SK-N-SH (cell line): Measurements from ENCODE around the gene ARG2. TPM values are rescaled to one million over a fixed set of nuclear protein-coding genes. Genes with fewer than 3 reads are reported as not detected.

Experiments
- CTCF ChIA-PET: fragments of 300-600, 350-600 bp; formaldehyde crosslinking; extraction: SDS; loops from one replicate; lab custom pipeline; 2021; lab: Yijun Ruan, JAX
- POLR2A ChIA-PET: fragments of 350-600 bp; sonication (Branson Sonifier 250); formaldehyde crosslinking; extraction: SDS; loops from one replicate; lab custom pipeline; 2020; ENCODE audit warnings: antibody characterized with exemption, inconsistent platforms; lab: Yijun Ruan, JAX
- DNase-seq: peaks from one replicate; pipeline ENCODE4 v3.0.0; 2012
- H2AFZ ChIP-seq: fragments of 200-600 bp; sonication (generic); 2 replicates; pipeline ENCODE4 v1.8.1; 2016; ENCODE audit warnings: antibody characterized with exemption, mild to moderate bottlenecking, low read depth
- H3F3A ChIP-seq: fragments of 200-600 bp; sonication (generic); replicated peaks from 2 replicates; pipeline ENCODE3; 2016; ENCODE audit warnings: antibody characterized with exemption, mild to moderate bottlenecking; ENCODE audit not compliant: insufficient read depth
- H3K27ac ChIP-seq, 2 experiments: fragments of 200-500 bp in 1 of 2; fragments of 200-600 bp in 1 of 2; sonication (Bioruptor generic) in 1 of 2; sonication (generic), shearing (Covaris generic) in 1 of 2; 2 replicates each; pipeline versions ENCODE4 v1.5.1 to v1.6.1; 2014 to 2016; ENCODE audit warnings: low read depth in 2 of 2, inconsistent platforms in 1 of 2, low read length in 1 of 2, mild to moderate bottlenecking in 1 of 2, mixed read lengths in 1 of 2
- H3K27me3 ChIP-seq: fragments of 200-600 bp; sonication (generic), shearing (Covaris generic); 2 replicates; pipeline ENCODE4 v1.6.1; 2016; ENCODE audit warnings: mixed run types; ENCODE audit not compliant: insufficient read depth
- H3K36me3 ChIP-seq, 2 experiments: fragments of 200-500 bp in 1 of 2; fragments of 200-600 bp in 1 of 2; sonication (Bioruptor generic) in 1 of 2; sonication (generic) in 1 of 2; replicated peaks in 1 of 2; 2 replicates each; pipeline versions ENCODE3 to v1.5.1; 2014 to 2016; ENCODE audit warnings: low read length in 1 of 2, mild to moderate bottlenecking in 1 of 2; ENCODE audit not compliant: insufficient read depth in 2 of 2, control insufficient read depth in 1 of 2
- H3K4me1 ChIP-seq, 2 experiments: fragments of 200-500 bp in 1 of 2; fragments of 200-600 bp in 1 of 2; sonication (Bioruptor generic) in 1 of 2; sonication (generic), shearing (Covaris generic) in 1 of 2; 2 replicates each; pipeline versions ENCODE4 v1.5.1 to v1.6.1; 2014 to 2016; ENCODE audit warnings: low read depth in 1 of 2, low read length in 1 of 2, mixed run types in 1 of 2; ENCODE audit not compliant: insufficient read depth in 2 of 2, control insufficient read depth in 1 of 2
- H3K4me2 ChIP-seq: fragments of 200-600 bp; sonication (generic), shearing (Covaris generic); 2 replicates; pipeline ENCODE4 v1.6.1; 2017; ENCODE audit warnings: mixed run types
- H3K4me3 ChIP-seq, 2 experiments: fragments of 200-500 bp in 1 of 2; fragments of 200-600 bp in 1 of 2; sonication (Bioruptor generic) in 1 of 2; sonication (generic), shearing (Covaris generic) in 1 of 2; 2 replicates each; pipeline versions ENCODE4 v1.5.1 to v1.8.1; 2014 to 2016; ENCODE audit warnings: low read depth in 2 of 2, inconsistent platforms in 1 of 2, low read length in 1 of 2, mild to moderate bottlenecking in 1 of 2, mixed read lengths in 1 of 2, moderate library complexity in 1 of 2
- H3K79me2 ChIP-seq: fragments of 200-600 bp; sonication (generic); 2 replicates; pipeline ENCODE4 v1.8.1; 2017; ENCODE audit warnings: mild to moderate bottlenecking; ENCODE audit not compliant: insufficient read depth
- H3K9ac ChIP-seq: fragments of 200-600 bp; sonication (generic); 2 replicates; pipeline ENCODE4 v1.6.1; 2017; ENCODE audit warnings: mixed run types
- H3K9me2 ChIP-seq: fragments of 200-600 bp; sonication (generic); 2 replicates; pipeline ENCODE4 v1.6.1; 2017; ENCODE audit warnings: mixed run types
- H3K9me3 ChIP-seq: fragments of 200-600 bp; sonication (generic); 2 replicates; pipeline ENCODE4 v1.6.1; 2017; ENCODE audit warnings: mixed run types, mild to moderate bottlenecking, moderate library complexity
- H4K20me1 ChIP-seq: fragments of 200-600 bp; sonication (generic); 2 replicates; pipeline ENCODE4 v1.6.1; 2017; ENCODE audit warnings: mild to moderate bottlenecking, mixed run types; ENCODE audit not compliant: insufficient read depth
- CTCF ChIP-seq: fragments of 200-600 bp; sonication (generic); IDR thresholded peaks from 2 replicates; pipeline ENCODE4 v1.6.1; 2017; ENCODE audit warnings: antibody characterized with exemption, mild to moderate bottlenecking, moderate library complexity
- EP300 ChIP-seq, 2 experiments: IDR thresholded peaks; 2 replicates each; pipeline versions ENCODE4 v1.4.0 to v1.6.1; 2012; ENCODE audit warnings: borderline replicate concordance in 1 of 2, low read depth in 1 of 2, low read length in 1 of 2
- EZH2phosphoT487 ChIP-seq: fragments of 200-600 bp; sonication (generic); IDR thresholded peaks from 2 replicates; pipeline ENCODE4 v1.6.1; 2017; ENCODE audit warnings: low read depth, mixed run types, mild to moderate bottlenecking, antibody characterized with exemption, moderate library complexity, borderline replicate concordance
- FOSL2 ChIP-seq: IDR thresholded peaks from 2 replicates; pipeline ENCODE4 v1.4.0; 2012; ENCODE audit warnings: low read depth, mild to moderate bottlenecking, moderate library complexity, borderline replicate concordance
- FOXM1 ChIP-seq: IDR thresholded peaks from 2 replicates; pipeline ENCODE4 v1.4.0; 2012; ENCODE audit warnings: low read depth, mild to moderate bottlenecking
- GATA2 ChIP-seq: sonication (generic); formaldehyde crosslinking; IDR thresholded peaks from 2 replicates; pipeline ENCODE4 v1.5.0; 2020; ENCODE audit warnings: mild to moderate bottlenecking, missing genetic modification reagents
- JUND ChIP-seq: IDR thresholded peaks from 2 replicates; pipeline ENCODE4 v1.4.0; 2012
- MAX ChIP-seq: IDR thresholded peaks from 2 replicates; pipeline ENCODE4 v1.4.0; 2012; ENCODE audit warnings: low read depth
- MEF2A ChIP-seq: IDR thresholded peaks from 2 replicates; pipeline ENCODE4 v1.4.0; 2012; ENCODE audit warnings: low read depth, borderline replicate concordance
- PBX3 ChIP-seq: IDR thresholded peaks from 2 replicates; pipeline ENCODE4; 2012
- RFX5 ChIP-seq: IDR thresholded peaks from 2 replicates; pipeline ENCODE4 v1.6.1; 2012; ENCODE audit warnings: mild to moderate bottlenecking, improper control_type of control experiment, low read length
- RXRA ChIP-seq: IDR thresholded peaks from 2 replicates; pipeline ENCODE4 v1.4.0; 2012; ENCODE audit warnings: low read depth, mild to moderate bottlenecking, borderline replicate concordance
- SIN3A ChIP-seq: IDR thresholded peaks from 2 replicates; pipeline ENCODE4 v1.6.1; 2012; ENCODE audit warnings: low read depth, mild to moderate bottlenecking, low read length, moderate library complexity, borderline replicate concordance
- SMC3 ChIP-seq: IDR thresholded peaks from 2 replicates; pipeline ENCODE4 v1.6.1; 2012; ENCODE audit warnings: low read depth, low read length, improper control_type of control experiment
- TCF12 ChIP-seq: IDR thresholded peaks from 2 replicates; pipeline ENCODE4 v1.4.0; 2012
- YY1 ChIP-seq: IDR thresholded peaks from 2 replicates; pipeline ENCODE4 v1.4.0; 2012; ENCODE audit warnings: low read depth, mild to moderate bottlenecking
- ZBTB33 ChIP-seq: IDR thresholded peaks from 2 replicates; pipeline ENCODE4 v1.4.0; 2012; ENCODE audit warnings: low read depth, borderline replicate concordance
- WGBS: methylation state at CpG from one replicate; pipeline ENCODE4 v1.1.6; 2017; ENCODE audit warnings: low lambda C conversion rate; 5-methylcytosine and 5-hydroxymethylcytosine counted together
- polyA plus RNA-seq, 3 experiments: library from polyadenylated mRNA; depleted of rRNA; stranded (reverse); fragments of >200 nt; gene quantifications; 2 replicates each; pipeline ENCODE4 v1.2.3, GENCODE V29; 2012

ARG2 gene
- polyA plus RNA-seq, 1 of the 3 experiments (the other 2 are of a cell fraction) = 2.6 TPM

GRCh38 chr14:67643713-67644112, 24.0 kb downstream of the ARG2 start:
- Histone ChIP-seq H3K36me3 (peaks cover 10 to 33% of the 10 kb centered on the region in 2 experiments), H2AFZ (no peak overlapping the region), H3K4me2 (no peak overlapping the region), H3K4me1 (no peaks in the 10 kb centered on the region), H3K9me3 (no peaks in the 10 kb centered on the region), H3K4me3 (no peak overlapping the region), H3K27ac (no peak overlapping the region), H3K9me2 (no peaks in the 10 kb centered on the region), H3K27me3 (no peaks in the 10 kb centered on the region), H3K9ac (no peak overlapping the region), H3K79me2 (no peaks in the 10 kb centered on the region), H4K20me1 (no peaks in the 10 kb centered on the region), H3F3A (no peaks in the 10 kb centered on the region)
- ChIA-PET CTCF (interaction anchor here (1.0 to 1.4 kb wide), 2 partner anchors 20 to 60 kb away, joined by 3 read pairs; no protein-coding TSS in a partner anchor), POLR2A (no interaction called here)
- 93% methylated on average over 1 of the region's 1 CpG for WGBS
- TF ChIP-seq MEF2A = no peak
- no peak for TF ChIP-seq EP300 (IDR thresholded peaks at IDR 0.05; ENCODE audit: borderline replicate concordance in 1 of 2, low read depth in 1 of 2, low read length in 1 of 2)
- no peak for TF ChIP-seq MAX
- TF ChIP-seq ZBTB33 = no peak
- TF ChIP-seq CTCF = no peak
- no peak for TF ChIP-seq RXRA
- TF ChIP-seq TCF12 = no peak
- no peak for TF ChIP-seq SMC3
- no peak for TF ChIP-seq PBX3
- TF ChIP-seq SIN3A = no peak
- TF ChIP-seq YY1 = no peak
- TF ChIP-seq GATA2 (CRISPR knock-in tag) = no peak
- no peak for TF ChIP-seq RFX5
- TF ChIP-seq FOSL2 = no peak
- no peak for TF ChIP-seq JUND
- TF ChIP-seq FOXM1 = no peak
- no peak for TF ChIP-seq EZH2phosphoT487
- no peak for DNase-seq
